Fibroblast of lung (primary cell): ENCODE measurements around the gene TGFBRAP1.

Experiments used
- EZH2 ChIP-seq: IDR thresholded peaks from 2 replicates; pipeline ENCODE4 v1.5.1; 2012; ENCODE audit warnings: low read length, control low read depth, mild to moderate bottlenecking; ENCODE audit errors: missing control alignments
- TF ChIP-seq, protein P1 (sequence below), 2 donors: IDR thresholded peaks in 1 of 2; conservative IDR thresholded peaks in 1 of 2; 1 replicate in 1 of 2; 2 replicates in 1 of 2; pipeline ENCODE4 v1.5.1; 2011 to 2012; ENCODE audit warnings: low read length in 2 of 2, control low read depth in 1 of 2, inconsistent platforms in 1 of 2, low read depth in 1 of 2, mild to moderate bottlenecking in 1 of 2

DNA sequence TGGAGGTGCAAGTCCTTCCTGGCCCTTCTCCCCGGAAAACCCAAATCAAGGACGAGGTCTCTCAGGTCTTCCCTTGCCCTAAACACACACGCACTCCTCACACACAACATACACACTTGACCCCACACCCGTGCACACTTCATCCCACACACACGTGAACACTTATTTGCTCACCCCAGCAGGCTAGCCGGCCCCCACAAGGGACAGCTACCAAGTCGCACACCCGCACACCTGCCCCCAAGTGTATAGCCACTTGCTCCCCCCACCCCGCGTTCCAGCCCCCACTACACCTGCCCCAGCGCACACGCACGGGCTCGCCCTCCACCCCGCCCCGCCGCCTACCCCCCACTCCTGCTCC lies 359 bp downstream of the TGFBRAP1 start:
- no peak for TF ChIP-seq EZH2
- TF ChIP-seq, protein P1, sequence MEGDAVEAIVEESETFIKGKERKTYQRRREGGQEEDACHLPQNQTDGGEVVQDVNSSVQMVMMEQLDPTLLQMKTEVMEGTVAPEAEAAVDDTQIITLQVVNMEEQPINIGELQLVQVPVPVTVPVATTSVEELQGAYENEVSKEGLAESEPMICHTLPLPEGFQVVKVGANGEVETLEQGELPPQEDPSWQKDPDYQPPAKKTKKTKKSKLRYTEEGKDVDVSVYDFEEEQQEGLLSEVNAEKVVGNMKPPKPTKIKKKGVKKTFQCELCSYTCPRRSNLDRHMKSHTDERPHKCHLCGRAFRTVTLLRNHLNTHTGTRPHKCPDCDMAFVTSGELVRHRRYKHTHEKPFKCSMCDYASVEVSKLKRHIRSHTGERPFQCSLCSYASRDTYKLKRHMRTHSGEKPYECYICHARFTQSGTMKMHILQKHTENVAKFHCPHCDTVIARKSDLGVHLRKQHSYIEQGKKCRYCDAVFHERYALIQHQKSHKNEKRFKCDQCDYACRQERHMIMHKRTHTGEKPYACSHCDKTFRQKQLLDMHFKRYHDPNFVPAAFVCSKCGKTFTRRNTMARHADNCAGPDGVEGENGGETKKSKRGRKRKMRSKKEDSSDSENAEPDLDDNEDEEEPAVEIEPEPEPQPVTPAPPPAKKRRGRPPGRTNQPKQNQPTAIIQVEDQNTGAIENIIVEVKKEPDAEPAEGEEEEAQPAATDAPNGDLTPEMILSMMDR (conservative IDR thresholded peaks at IDR 0.05 in 1 of 2, IDR thresholded peaks at IDR 0.05 in 1 of 2; ENCODE audit: low read depth in 1 of 2, low read length in 2 of 2) = no peak
